Effector memory CD4-positive, alpha-beta T cell (primary cell): Measurements from ENCODE around the gene KDM2A.

ENCODE experiments used
- DNase-seq, 3 donors: peaks; one replicate each; pipeline ENCODE4 v3.0.0-alpha.2; 2020
- H3K27ac ChIP-seq: 2 replicates; pipeline ENCODE4 v1.7.0; 2013; ENCODE audit warnings: mild to moderate bottlenecking, low read length, moderate library complexity; ENCODE audit not compliant: insufficient read depth, poor library complexity, severe bottlenecking
- H3K27me3 ChIP-seq: replicated peaks from 2 replicates; pipeline ENCODE4 v1.7.0; 2013; ENCODE audit warnings: mild to moderate bottlenecking, low read length; ENCODE audit not compliant: insufficient read depth, control insufficient read depth, poor library complexity, severe bottlenecking
- H3K36me3 ChIP-seq: 2 replicates; pipeline ENCODE4 v1.7.0; 2013; ENCODE audit warnings: mild to moderate bottlenecking, low read length, moderate library complexity; ENCODE audit not compliant: control insufficient read depth, insufficient read depth
- H3K4me1 ChIP-seq: 2 replicates; pipeline ENCODE4 v1.7.0; 2013; ENCODE audit warnings: low read length, mild to moderate bottlenecking; ENCODE audit not compliant: control insufficient read depth, insufficient read depth, poor library complexity, severe bottlenecking
- H3K4me3 ChIP-seq: 2 replicates; pipeline ENCODE4 v1.7.0; 2013; ENCODE audit warnings: low read length, low read depth, mild to moderate bottlenecking; ENCODE audit not compliant: insufficient read depth, poor library complexity, severe bottlenecking
- H3K9me3 ChIP-seq: 2 replicates; pipeline ENCODE4 v1.7.0; 2013; ENCODE audit warnings: mild to moderate bottlenecking, low read length, moderate library complexity; ENCODE audit not compliant: control insufficient read depth

The KDM2A gene

DNA sequence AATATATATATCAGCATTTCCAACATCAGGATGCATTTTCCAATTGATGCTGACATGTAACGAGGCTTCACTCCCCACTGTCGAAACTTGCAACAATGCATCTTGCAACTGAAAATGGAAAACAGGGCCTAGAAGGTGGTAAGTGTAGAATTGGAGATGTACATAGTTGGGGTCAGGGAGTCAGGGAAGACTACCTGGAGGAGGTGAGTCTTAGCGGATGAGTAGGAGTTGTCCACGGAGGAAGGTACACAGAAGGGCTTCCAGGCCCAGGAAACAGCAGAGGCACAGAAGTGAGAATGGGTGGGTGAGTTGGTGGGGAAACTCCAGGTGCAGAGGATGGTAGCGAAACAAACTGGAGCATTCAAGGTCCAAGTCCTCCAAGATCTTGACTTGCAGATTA, 145.2 kb downstream of the KDM2A start:
- Histone ChIP-seq H3K4me1 (peaks cover 41% of the 10 kb centered on the region), H3K27ac (no peak overlapping the region), H3K4me3 (no peak overlapping the region), H3K9me3 (no peaks in the 10 kb centered on the region), H3K27me3 (no peaks in the 10 kb centered on the region), H3K36me3 (no peaks in the 10 kb centered on the region)
- DNase-seq, result no peak

DNA sequence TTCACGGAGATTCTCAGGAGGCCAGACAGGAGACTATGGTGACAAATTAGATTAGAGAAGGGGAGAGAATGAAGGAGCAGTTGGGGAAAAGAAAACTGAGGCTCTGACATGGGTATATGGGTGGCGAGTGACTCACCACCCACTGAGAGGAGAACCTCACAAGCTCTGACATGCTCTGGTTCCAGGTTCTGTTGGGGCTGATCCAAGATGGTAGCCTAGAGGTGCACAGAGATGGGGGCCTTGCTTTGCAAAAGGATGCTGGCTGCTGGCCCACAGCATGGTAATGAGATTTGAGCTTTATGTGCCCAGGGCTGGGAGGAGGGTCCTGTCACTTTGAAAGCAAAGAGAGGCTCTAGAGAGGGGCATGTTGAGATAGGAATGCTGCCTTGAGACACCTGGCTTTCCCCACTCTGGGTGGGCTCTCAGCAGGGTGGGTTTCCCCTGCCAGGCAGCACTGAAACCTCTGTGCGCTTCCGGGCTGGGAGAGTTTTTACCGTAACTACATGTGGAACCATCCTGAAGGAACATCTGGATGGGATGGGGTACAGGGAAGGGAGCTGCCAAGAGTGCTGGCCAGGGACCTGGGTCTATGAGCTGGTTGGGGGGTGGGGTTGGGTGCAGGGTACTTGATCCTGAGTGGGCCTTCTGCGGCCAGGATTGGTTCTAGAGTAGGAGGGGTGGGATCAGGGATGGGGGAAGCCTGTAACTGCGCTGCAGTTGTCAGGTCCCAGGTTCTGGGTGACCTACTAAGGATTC, 146.0 kb downstream of the KDM2A start:
- no peak overlapping the region for H3K4me3 ChIP-seq
- no peak overlapping the region for H3K27ac ChIP-seq
- H3K4me1 ChIP-seq, result peaks cover 49% of the 10 kb centered on the region
- no peaks in the 10 kb centered on the region for H3K27me3 ChIP-seq
- DNase-seq, result no peak
- no peaks in the 10 kb centered on the region for H3K36me3 ChIP-seq
- H3K9me3 ChIP-seq, result no peaks in the 10 kb centered on the region

DNA sequence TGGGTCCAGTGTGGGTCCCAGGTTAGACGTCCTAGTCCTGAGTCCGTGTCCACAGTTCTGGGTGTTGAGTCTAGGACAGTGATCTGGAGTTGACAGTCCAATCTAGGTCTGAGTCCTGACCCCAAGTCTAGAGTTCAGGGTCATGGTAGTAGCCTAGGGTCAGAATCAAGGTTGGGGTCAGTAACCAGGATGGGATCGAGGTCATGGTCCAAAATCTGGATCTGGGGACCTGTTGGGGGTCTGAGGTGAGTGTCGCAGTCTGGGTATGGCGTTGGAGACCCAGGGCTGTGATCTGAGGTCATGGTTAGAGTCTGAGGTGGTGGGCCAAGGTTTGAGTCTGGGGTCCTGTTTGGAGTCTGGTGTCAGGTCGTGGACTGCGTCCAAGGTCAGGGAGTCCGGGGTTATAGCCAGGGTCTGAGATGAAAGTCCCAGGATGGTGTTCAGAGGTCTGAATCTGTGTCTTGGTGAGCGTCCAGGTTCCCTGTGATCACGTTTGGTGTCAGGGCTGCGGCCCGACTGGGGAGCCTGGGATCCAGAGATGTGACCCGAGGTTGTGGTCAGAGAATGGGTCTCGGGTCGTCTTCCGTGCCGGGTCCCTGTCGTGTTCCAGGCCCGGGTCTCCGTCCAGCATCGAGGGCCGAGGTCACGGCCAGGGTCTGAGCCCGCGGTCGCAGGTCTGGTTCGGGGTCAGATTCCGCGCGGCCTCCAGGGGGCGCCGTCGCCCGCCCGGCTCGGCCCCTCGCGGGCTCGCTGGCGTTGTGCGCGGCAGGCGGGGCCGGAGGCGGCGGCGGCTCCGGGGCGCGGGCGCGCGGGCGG, 146.8 kb downstream of the KDM2A start:
- no peaks in the 10 kb centered on the region for H3K36me3 ChIP-seq
- H3K9me3 ChIP-seq, result no peaks in the 10 kb centered on the region
- peaks cover 57% of the 10 kb centered on the region for H3K4me1 ChIP-seq
- H3K27ac ChIP-seq, result peak overlapping the region; percentile 48
- H3K27me3 ChIP-seq, result no peaks in the 10 kb centered on the region
- peak; percentile 58 to 69 (median 58) for DNase-seq
- H3K4me3 ChIP-seq, result no peak overlapping the region

DNA sequence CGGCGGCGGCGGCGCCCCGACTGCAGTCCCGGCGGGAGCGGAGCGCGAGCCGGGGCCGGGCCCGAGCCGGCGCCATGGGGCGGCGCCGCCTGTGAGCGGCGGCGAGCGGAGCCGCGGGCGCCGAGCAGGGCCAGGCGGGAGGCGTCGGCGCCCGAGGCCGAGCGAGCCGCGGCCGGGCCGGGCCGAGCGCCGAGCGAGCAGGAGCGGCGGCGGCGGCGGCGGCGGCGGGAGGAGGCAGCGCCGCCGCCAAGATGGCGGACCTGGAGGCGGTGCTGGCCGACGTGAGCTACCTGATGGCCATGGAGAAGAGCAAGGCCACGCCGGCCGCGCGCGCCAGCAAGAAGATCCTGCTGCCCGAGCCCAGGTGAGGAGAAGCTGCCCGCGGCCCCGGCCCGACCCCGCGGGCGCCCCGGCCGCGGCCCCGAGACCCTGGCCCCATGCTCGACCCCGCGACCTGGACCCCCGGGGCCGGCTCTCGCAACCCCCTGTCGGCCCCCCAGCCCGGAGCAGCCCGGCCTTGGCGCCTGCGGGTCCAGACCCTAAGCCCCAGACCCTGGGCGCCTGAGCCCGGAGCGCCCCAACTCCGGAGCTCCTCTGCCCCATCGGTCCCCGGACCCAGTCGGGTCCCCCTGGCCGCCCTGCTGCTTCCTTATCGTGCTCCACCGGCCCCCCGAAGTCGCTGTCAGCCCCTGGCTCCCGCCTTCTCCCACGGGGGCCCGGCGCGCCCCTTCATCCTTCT, 147.6 kb downstream of the KDM2A start, which contains the start of gene GRK2:
GRK2 (plus strand) TSS at position 25 of the 739 bp plus-strand sequence; CDS start at position 252, 227 bp downstream.
- Histone ChIP-seq H3K4me1 (peaks cover 59% of the 10 kb centered on the region), H3K9me3 (no peaks in the 10 kb centered on the region), H3K27ac (peak within 1 kb of the TSS; percentile 90), H3K27me3 (no peaks in the 10 kb centered on the region), H3K4me3 (peak within 1 kb of the TSS; percentile 86), H3K36me3 (no peaks in the 10 kb centered on the region)
- no peak for DNase-seq

DNA sequence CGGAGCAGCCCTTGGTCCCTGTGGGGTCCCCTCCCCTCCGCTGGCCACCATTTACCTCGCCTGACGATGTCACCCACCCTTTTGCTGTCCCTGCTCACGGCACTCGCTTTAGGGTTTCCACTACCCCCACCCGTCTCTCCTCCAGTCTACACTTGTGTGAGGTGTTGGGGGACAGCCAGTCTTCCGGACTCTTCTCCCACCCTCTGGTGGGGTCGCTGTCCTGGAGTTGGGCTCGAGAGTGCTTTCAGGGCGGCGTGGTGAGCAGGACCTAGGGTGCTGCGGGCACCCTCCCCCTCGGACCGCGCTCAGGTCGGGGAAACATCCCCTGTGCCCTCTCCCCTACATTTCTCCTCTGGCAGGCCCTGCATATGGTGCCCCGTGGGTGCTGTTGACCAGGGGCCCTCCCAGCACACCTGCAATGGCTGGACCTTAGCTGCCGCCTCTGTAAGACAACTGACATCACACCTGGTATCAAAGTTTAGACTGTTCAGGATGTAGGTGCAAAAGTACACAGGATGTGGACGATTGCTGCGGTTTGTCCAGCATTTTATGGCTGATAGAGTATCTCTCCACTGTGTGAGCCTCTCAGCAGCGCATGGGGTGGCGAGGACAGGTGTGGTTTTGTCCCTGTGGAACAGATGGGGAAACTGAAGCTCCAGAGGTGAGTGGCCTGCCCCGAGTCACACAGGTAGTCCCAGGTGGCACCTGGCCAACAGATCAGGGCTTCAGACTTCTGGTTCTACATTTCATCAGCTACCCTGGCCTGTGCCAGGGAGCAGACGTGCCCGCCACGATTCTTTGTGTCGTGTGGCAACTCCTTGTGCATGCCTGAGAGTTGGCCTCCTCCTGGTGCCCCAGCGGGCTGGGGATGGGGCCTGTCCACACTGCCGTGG, 148.4 kb downstream of the KDM2A start:
- Histone ChIP-seq H3K27me3 (no peaks in the 10 kb centered on the region), H3K4me3 (peak overlapping the region; percentile 86), H3K27ac (peak overlapping the region; percentile 90), H3K36me3 (no peaks in the 10 kb centered on the region), H3K9me3 (no peaks in the 10 kb centered on the region), H3K4me1 (peaks cover 61% of the 10 kb centered on the region)
- DNase-seq, result no peak

DNA sequence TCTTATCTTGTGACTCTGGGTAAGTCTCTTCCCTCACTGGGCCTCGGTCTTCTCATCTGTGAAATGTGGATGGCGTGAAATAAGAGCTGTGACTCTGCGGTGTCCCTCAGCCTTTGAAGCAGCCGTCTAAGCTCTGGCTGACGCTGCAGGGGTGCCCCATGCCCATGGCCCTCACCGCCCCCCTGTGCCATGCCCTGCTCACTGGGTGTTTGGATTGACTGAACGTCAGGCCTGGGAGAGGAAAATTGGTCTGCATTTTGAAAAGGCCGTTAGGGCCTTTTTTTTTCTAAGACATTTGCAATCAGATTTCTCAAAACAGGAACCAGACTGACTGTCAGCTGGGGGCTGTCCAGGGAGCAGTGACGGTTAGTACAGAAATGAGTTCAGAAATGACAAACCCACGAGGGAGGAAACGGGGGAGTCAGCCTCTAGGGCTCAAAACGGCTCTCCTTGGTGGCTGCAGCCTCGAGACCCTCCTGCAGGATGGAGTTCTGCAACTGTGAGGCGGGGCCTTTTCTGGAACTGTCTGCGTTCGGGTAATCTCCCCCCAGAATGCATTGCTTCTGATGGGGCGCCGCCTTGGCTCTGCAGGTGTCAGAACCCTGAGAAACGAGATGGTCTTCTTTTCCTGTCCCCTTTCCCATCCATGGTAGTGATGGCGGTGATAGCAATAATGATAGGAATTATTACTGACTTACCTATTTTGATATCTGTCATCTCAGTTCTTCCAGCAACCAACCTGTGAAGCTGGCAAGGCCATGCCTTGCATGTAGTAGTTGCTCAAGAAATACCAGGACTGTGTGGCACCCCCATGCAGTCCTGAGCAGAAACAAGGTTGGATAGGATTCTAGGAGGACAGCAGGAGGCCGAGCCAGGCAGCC, 149.3 kb downstream of the KDM2A start:
- Histone ChIP-seq H3K4me3 (peak overlapping the region; percentile 86), H3K27ac (peak overlapping the region; percentile 90)

DNA sequence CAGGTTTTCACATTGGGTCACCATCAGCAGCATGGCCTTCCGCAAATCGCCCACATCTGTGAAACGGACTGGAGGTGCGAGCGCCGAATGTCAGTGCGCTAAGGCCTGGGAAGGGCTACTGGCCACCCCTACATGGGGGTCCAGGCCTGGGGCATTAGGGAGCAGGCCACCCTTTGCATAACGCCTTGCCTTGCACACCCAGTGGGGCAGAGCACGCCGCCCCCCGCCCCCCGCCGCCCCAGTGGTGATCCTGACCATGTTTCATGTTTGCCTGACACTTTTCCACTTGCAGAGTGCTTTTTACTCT, 149.9 kb downstream of the KDM2A start:
- peak overlapping the region; percentile 90 for H3K27ac ChIP-seq
- H3K27me3 ChIP-seq, result no peaks in the 10 kb centered on the region
- H3K9me3 ChIP-seq, result no peaks in the 10 kb centered on the region
- H3K36me3 ChIP-seq, result peaks cover 5% of the 10 kb centered on the region
- no peak for DNase-seq
- peak overlapping the region; percentile 86 for H3K4me3 ChIP-seq
- H3K4me1 ChIP-seq, result peaks cover 67% of the 10 kb centered on the region

More for the DNA sequence above, 149.3 kb downstream of the KDM2A start:
- peak in 2 of 3 donors; percentile 56 to 62 for DNase-seq
- H3K9me3 ChIP-seq, result no peaks in the 10 kb centered on the region
- H3K27me3 ChIP-seq, result no peaks in the 10 kb centered on the region
- H3K4me1 ChIP-seq, result peaks cover 62% of the 10 kb centered on the region
- H3K36me3 ChIP-seq, result peaks cover 5% of the 10 kb centered on the region

DNA sequence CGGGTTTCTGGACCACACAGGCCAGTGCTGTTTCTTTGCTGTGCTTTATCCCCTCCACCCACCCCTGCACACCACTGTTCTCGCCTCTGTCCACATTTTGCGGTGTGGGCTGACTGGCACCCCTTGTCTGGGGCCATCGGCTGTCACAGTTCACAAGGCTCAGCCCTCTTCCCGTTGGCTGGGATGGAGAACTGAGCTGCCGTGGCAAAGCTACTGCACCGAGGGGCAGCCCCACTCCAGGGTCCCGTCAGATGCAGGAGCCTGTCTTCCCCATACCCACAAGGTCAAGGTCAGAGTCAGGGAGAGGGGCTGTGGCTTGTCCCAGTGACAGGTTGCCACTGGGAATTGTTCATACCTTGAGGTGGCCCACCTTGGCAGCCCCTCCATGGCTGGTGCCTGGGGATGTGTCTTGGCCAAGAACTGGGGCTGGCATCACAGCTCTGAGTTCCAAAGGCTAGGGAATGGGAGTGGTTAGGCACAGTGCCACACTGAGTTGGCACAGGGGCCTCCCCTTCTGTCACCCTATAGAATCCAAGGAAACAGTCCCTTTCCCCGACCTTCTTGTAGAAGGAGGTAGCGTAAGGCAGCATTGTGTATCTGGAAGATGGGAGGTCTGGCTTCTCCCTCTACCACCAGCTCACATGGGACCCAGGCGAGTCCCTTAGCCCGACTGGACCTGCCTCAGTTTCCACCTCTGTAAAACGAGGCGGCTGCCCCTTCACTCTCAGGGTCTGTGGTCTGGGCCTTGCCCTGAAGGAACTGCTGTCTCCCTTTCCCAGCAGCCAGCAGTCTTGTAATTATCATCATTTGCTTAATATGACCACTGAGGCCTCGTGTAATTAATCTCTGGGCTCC, 150.6 kb downstream of the KDM2A start:
- Histone ChIP-seq H3K9me3 (no peaks in the 10 kb centered on the region), H3K27me3 (no peaks in the 10 kb centered on the region), H3K4me1 (peaks cover 73% of the 10 kb centered on the region), H3K4me3 (peak overlapping the region; percentile 86), H3K36me3 (peaks cover 5% of the 10 kb centered on the region), H3K27ac (peak overlapping the region; percentile 90)
- no peak for DNase-seq
